ENCODE measurements around the gene HES4.
"Not testable (repeated sequence)": the region's sequence is repeated elsewhere in the genome, so short reads cannot be mapped to it uniquely, and the experiment has no call there.

Gene HES4

DNA sequence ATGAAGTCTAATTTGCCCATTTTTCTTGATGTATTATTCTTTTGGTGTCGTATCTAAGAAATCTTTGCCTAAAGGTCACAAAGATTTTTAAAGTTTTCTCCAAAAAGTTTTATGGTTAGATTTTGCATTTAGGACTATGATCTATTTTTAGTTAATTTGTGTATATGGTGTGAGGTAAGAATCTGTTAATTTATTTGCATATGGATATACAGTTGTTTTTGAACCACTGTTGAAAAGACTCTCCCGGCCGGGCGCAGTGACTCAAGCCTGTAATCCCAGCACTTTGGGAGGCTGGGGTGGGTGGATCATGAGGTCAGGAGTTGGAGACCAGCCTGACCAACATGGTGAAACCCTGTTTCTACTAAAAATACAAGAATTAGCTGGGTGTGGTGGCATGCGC lies 11.8 kb downstream of the HES4 start:
- not testable (repeated sequence) for H3K27ac ChIP-seq (ENCODE audit: low read length); H3K9me3 ChIP-seq (ENCODE audit: control insufficient read depth, insufficient read depth, low read length); H3K36me3 ChIP-seq (ENCODE audit: control insufficient read depth, insufficient read depth, low read length); H3K4me1 ChIP-seq (ENCODE audit: control insufficient read depth, insufficient read depth, low read length); DNase-seq (ENCODE audit: low read depth, low spot score); H3K27me3 ChIP-seq (ENCODE audit: control insufficient read depth, insufficient read depth, low read length); H3K4me3 ChIP-seq (ENCODE audit: low read length)
- WGBS (ENCODE audit: insufficient coverage, insufficient read length) = no CpG with 5 or more reads among the region's 5 CpGs

DNA sequence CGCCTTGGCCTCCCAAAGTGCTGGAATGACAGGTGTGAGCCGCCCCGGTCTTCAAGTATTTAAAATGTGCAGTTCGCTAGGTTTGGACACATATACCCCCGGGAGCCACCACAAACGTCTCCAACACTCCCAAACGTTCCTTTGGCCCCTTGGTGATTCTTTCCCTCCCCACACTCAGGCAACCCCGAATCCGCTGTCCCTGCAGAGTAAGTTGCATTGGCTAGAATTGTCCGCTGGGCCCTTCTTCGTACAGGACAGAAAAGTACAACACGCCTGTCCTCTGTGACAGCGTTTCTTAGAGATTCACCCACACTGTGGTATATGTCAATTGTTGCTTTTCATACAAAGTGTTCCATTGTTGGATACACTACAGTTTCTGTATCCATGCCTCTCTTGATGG lies 14.8 kb downstream of the HES4 start:
- no peaks in the 10 kb centered on the region for H3K9me3 ChIP-seq (ENCODE audit: control insufficient read depth, insufficient read depth, low read length)
- H3K27ac ChIP-seq (ENCODE audit: low read length) = no peak overlapping the region
- H3K4me1 ChIP-seq (ENCODE audit: control insufficient read depth, insufficient read depth, low read length) = no peaks in the 10 kb centered on the region
- no peak overlapping the region for H3K4me3 ChIP-seq (ENCODE audit: low read length)
- no peak for DNase-seq (ENCODE audit: low read depth, low spot score)
- no peaks in the 10 kb centered on the region for H3K36me3 ChIP-seq (ENCODE audit: control insufficient read depth, insufficient read depth, low read length)
- H3K27me3 ChIP-seq (ENCODE audit: control insufficient read depth, insufficient read depth, low read length) = peaks cover 2% of the 10 kb centered on the region
- WGBS (ENCODE audit: insufficient coverage, insufficient read length) = no CpG with 5 or more reads among the region's 13 CpGs

DNA sequence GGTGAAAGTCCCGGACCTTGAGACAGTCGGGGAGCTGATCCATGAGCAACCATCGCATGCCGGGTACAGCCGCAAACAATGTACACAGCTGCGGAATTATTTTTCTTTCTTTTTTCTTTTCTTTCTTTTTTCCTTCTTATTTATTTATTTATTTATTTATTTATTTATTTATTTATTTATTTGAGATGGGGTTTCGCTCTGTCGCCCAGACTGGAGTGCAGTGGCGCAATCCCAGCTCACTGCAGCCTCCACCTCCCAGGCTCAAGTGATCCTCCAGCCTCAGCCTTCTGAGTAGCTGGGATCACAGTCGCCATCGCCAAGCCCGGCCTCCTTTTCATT lies 15.5 kb downstream of the HES4 start:
- Histone ChIP-seq H3K4me3 (ENCODE audit: low read length) (no peak overlapping the region), H3K36me3 (ENCODE audit: control insufficient read depth, insufficient read depth, low read length) (no peaks in the 10 kb centered on the region), H3K27ac (ENCODE audit: low read length) (no peak overlapping the region), H3K4me1 (ENCODE audit: control insufficient read depth, insufficient read depth, low read length) (no peaks in the 10 kb centered on the region), H3K9me3 (ENCODE audit: control insufficient read depth, insufficient read depth, low read length) (no peaks in the 10 kb centered on the region), H3K27me3 (ENCODE audit: control insufficient read depth, insufficient read depth, low read length) (no peaks in the 10 kb centered on the region; the same call in 1 of the 2 replicates)
- no peak for DNase-seq (ENCODE audit: low read depth, low spot score)
- WGBS (ENCODE audit: insufficient coverage, insufficient read length) = no CpG with 5 or more reads among the region's 12 CpGs

DNA sequence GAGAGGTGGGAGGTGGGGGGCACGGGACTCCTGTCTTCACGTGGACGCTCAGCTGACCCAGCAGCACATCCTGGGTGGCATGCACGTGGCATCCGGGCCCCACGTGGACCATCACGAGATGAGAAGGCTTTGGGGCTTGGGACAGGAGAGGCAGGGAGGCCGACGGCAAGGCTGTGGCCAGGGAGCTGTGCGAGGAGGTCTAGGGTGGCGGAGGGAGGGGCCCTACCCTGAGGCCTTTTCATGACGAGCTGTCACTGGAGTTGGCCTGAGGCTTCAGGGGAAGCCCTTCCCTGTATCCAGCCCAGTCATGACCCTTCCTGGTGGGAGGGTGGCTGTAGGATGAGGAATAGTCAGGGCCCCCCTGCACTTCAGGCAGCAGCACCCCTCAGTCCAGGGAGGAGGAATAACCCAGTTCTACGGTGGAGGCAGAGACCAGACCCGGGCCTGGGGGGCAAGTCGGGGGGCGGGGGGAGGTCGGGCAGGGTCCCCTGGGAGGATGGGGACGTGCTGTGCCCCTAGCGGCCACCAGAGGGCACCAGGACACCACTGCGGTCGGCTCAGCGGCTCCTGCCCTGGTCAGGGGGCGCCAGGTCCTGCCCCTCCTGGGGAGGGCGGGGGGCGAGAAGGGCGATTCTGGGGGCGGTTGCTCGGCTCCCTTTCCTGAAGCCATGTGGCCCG lies 16.0 kb downstream of the HES4 start:
- no peak for DNase-seq (ENCODE audit: low read depth, low spot score)
- Histone ChIP-seq H3K4me1 (ENCODE audit: control insufficient read depth, insufficient read depth, low read length) (no peaks in the 10 kb centered on the region), H3K4me3 (ENCODE audit: low read length) (no peak overlapping the region), H3K27ac (ENCODE audit: low read length) (no peak overlapping the region), H3K9me3 (ENCODE audit: control insufficient read depth, insufficient read depth, low read length) (no peaks in the 10 kb centered on the region), H3K27me3 (ENCODE audit: control insufficient read depth, insufficient read depth, low read length) (no peaks in the 10 kb centered on the region; the same call in 1 of the 2 replicates), H3K36me3 (ENCODE audit: control insufficient read depth, insufficient read depth, low read length) (no peaks in the 10 kb centered on the region)
- no CpG with 5 or more reads among the region's 29 CpGs for WGBS (ENCODE audit: insufficient coverage, insufficient read length)

DNA sequence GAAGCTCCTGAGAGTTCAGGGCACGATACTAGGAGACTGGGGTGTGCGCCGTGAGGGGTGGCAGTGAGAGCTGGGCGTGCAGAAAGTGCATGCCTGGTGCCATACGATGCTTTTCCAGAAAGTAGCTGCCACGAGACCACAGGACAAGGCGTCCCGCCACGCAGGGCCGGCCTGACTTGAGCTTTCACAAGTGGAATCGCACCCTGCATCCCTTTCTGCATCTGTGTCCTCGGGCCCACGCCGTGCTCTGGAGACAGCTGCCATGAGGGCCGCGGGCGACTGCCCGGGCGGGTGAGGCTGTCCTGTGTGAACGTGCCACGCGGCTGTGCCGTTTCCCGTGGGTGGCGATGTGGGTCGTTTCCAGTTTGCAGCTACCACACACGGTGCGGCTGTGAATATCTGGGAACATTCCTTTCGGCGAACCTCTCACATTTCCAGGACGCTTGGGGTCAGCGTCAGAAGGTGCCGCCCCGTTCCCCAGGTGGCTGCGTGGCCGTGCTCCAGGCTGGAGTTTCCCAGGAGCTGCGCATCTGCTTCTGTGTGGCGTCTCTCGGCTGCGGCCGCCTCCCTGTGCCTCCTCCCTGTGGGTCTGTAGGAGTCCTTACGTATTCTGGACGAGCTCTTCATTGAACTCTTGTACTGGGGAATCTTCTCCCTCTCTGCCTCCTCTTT lies 17.0 kb downstream of the HES4 start:
- no peaks in the 10 kb centered on the region for H3K36me3 ChIP-seq (ENCODE audit: control insufficient read depth, insufficient read depth, low read length)
- H3K27me3 ChIP-seq (ENCODE audit: control insufficient read depth, insufficient read depth, low read length) = no peaks in the 10 kb centered on the region
- no peaks in the 10 kb centered on the region for H3K4me1 ChIP-seq (ENCODE audit: control insufficient read depth, insufficient read depth, low read length)
- no peak overlapping the region for H3K27ac ChIP-seq (ENCODE audit: low read length)
- no peak for DNase-seq (ENCODE audit: low read depth, low spot score)
- no peaks in the 10 kb centered on the region for H3K9me3 ChIP-seq (ENCODE audit: control insufficient read depth, insufficient read depth, low read length)
- no peak overlapping the region for H3K4me3 ChIP-seq (ENCODE audit: low read length)
- no CpG with 5 or more reads among the region's 43 CpGs for WGBS (ENCODE audit: insufficient coverage, insufficient read length)

DNA sequence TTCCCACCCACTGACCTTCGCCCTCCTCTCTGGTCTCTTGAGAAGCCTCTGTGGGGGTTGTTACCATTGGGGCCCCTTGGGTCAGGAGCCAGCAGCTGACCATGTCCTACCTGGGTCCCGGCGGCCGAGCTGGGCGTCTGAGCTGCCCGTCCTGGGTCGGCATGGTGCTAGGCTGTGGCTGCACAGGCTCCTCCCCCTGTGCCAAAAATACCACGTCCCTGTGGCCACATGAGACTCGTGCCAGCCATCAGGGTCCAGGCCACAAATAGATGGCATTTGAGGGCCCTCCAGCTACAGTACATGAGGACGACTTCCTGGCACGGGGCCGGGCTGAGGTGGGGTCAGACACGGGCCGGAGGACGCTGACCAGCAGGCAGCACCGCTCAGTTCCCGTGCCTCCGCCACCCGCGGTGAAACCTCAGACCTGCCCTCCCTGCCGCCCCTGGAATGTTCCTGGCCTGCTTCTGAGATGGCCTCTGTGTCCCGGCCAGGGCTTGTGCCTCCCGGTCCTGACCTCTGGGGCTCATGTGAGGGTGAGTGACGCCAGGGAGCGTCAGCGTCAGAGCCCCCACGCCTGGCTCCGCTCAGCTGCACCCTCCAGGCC lies 17.8 kb downstream of the HES4 start, which contains the start of gene PERM1:
TSS of gene PERM1 (minus strand) at position 139 of the 604 bp plus-strand sequence. CDS start 1,064 bp downstream, outside the sequence.
- Histone ChIP-seq H3K27ac (ENCODE audit: low read length) (no peak within 1 kb of the TSS), H3K27me3 (ENCODE audit: control insufficient read depth, insufficient read depth, low read length) (no peaks in the 10 kb centered on the region), H3K4me3 (ENCODE audit: low read length) (no peak within 1 kb of the TSS), H3K36me3 (ENCODE audit: control insufficient read depth, insufficient read depth, low read length) (no peaks in the 10 kb centered on the region), H3K4me1 (ENCODE audit: control insufficient read depth, insufficient read depth, low read length) (no peaks in the 10 kb centered on the region), H3K9me3 (ENCODE audit: control insufficient read depth, insufficient read depth, low read length) (no peaks in the 10 kb centered on the region)
- WGBS (ENCODE audit: insufficient coverage, insufficient read length) = no CpG with 5 or more reads among the region's 28 CpGs
- DNase-seq (ENCODE audit: low read depth, low spot score) = no peak

DNA sequence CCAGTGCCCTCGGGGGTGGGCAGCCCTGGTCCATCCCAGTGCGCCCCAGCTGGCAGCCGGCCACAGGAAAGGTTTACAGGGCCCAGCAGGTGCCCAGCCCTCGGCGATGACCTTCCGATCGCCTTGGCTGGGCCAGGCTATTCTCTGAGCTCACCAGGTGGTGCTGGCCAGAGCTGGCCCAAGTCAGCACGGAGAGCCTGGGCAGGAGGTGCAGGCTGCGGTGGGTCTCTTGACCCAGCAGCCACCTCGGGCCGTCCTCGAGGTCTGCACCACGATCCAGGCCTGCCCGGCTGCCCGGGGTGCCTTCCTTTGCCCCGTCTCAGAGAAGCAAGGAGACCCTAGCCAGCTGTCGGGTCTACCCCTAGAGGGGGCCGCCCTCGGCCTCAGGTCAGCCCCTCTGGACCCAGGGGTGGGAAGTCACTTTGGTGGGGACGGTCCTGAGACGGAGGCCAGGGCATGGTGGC lies 18.4 kb downstream of the HES4 start:
- Histone ChIP-seq H3K27ac (ENCODE audit: low read length) (no peak overlapping the region), H3K9me3 (ENCODE audit: control insufficient read depth, insufficient read depth, low read length) (no peaks in the 10 kb centered on the region), H3K4me1 (ENCODE audit: control insufficient read depth, insufficient read depth, low read length) (no peaks in the 10 kb centered on the region), H3K27me3 (ENCODE audit: control insufficient read depth, insufficient read depth, low read length) (no peaks in the 10 kb centered on the region), H3K36me3 (ENCODE audit: control insufficient read depth, insufficient read depth, low read length) (no peaks in the 10 kb centered on the region), H3K4me3 (ENCODE audit: low read length) (no peak overlapping the region)
- no CpG with 5 or more reads among the region's 21 CpGs for WGBS (ENCODE audit: insufficient coverage, insufficient read length)
- no peak for DNase-seq (ENCODE audit: low read depth, low spot score)

DNA sequence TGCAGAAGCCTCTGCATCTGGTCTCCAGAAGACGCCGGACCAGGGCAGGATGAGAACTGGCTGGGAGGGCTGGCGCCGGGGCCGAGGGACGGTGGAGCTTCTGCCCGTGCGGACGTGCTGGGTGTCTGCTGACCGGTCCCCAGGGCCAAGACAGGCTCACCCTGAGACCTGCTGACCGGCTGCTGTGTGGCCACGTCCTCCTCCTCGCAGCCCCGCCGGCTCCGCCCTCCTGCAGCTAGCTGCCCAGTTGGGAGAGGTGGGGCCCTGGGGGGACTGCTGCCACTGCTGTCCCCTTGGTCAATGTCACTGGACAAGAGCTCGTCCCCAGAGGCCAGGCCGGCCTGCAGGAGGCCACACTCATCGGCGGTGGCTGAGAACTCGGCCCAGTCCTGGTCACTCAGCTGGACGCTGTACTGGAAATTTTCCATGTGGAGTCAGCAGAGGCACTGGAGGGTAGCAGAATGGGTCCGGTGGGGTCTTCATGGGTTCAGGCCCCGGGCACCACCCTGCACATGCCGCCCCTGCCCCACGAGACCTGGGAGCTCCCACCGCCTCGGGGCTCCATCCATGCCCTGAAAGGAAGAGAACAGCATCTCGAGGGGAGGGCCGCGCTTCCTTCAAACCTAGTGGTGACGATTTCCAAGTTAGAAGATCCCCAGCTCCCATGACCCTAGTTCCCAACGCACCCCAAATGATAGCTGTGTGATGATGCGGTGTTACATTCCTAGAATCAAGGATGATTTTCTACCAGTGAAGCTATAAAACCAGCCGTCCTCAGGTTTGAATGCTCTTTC lies 19.1 kb downstream of the HES4 start:
- DNase-seq (ENCODE audit: low read depth, low spot score) = no peak

DNA sequence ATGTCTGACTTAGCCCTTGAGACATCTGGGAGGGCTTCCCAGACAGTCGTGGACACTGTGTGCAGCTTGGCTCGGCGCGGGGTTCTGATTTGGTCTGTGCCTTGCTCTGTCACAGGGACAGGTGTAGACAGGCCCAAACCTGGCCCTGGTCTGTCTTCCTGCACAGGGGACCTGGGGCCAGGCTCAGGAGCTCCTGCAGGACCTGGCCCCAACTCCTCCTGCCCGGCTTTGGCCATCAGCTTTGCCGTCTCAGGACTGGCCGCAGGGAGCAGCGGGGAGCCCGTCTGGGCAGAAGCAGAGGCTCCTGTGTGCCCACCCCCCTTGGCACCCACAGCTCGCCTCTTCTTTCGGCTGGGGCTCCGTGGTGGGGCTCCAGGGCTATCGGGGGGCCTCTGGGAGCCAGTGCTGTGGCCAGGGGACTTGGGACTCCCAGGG lies 19.7 kb downstream of the HES4 start:
- H3K4me1 ChIP-seq (ENCODE audit: control insufficient read depth, insufficient read depth, low read length) = no peaks in the 10 kb centered on the region
- DNase-seq (ENCODE audit: low read depth, low spot score) = no peak
- H3K27ac ChIP-seq (ENCODE audit: low read length) = no peak overlapping the region
- H3K27me3 ChIP-seq (ENCODE audit: control insufficient read depth, insufficient read depth, low read length) = no peaks in the 10 kb centered on the region
- no peaks in the 10 kb centered on the region for H3K9me3 ChIP-seq (ENCODE audit: control insufficient read depth, insufficient read depth, low read length)
- H3K4me3 ChIP-seq (ENCODE audit: low read length) = no peak overlapping the region
- no peaks in the 10 kb centered on the region for H3K36me3 ChIP-seq (ENCODE audit: control insufficient read depth, insufficient read depth, low read length)
- WGBS (ENCODE audit: insufficient coverage, insufficient read length) = no CpG with 5 or more reads among the region's 13 CpGs

More for the DNA sequence above, 19.1 kb downstream of the HES4 start:
- no CpG with 5 or more reads among the region's 35 CpGs for WGBS (ENCODE audit: insufficient coverage, insufficient read length)
- Histone ChIP-seq H3K36me3 (ENCODE audit: control insufficient read depth, insufficient read depth, low read length) (no peaks in the 10 kb centered on the region), H3K27me3 (ENCODE audit: control insufficient read depth, insufficient read depth, low read length) (no peaks in the 10 kb centered on the region), H3K4me1 (ENCODE audit: control insufficient read depth, insufficient read depth, low read length) (no peaks in the 10 kb centered on the region), H3K4me3 (ENCODE audit: low read length) (no peak overlapping the region), H3K9me3 (ENCODE audit: control insufficient read depth, insufficient read depth, low read length) (no peaks in the 10 kb centered on the region), H3K27ac (ENCODE audit: low read length) (no peak overlapping the region)

DNA sequence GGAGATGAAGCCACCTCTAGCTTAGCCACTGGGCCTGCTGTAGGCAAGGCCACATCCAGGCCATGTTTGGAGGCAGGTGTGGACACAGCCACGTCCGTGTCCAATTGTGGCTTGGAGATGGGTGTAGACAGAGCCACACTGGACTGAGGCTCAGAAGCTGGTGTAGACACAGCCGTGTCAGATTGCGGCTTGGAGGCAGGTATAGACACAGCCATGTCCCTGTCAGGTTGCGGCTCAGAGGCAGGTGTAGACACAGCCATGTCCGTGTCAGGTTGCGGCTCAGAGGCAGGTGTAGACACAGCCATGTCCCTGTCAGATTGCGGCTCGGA lies 20.2 kb downstream of the HES4 start:
- Histone ChIP-seq H3K9me3 (ENCODE audit: control insufficient read depth, insufficient read depth, low read length) (no peaks in the 10 kb centered on the region), H3K27ac (ENCODE audit: low read length) (no peak overlapping the region), H3K4me1 (ENCODE audit: control insufficient read depth, insufficient read depth, low read length) (no peaks in the 10 kb centered on the region), H3K36me3 (ENCODE audit: control insufficient read depth, insufficient read depth, low read length) (no peaks in the 10 kb centered on the region), H3K27me3 (ENCODE audit: control insufficient read depth, insufficient read depth, low read length) (no peaks in the 10 kb centered on the region), H3K4me3 (ENCODE audit: low read length) (no peak overlapping the region)
- WGBS (ENCODE audit: insufficient coverage, insufficient read length) = no CpG with 5 or more reads among the region's 9 CpGs
- DNase-seq (ENCODE audit: low read depth, low spot score) = no peak
